ENCODE measurements around the gene CLIP1.

- no peak for TF ChIP-seq CTCF (conservative IDR thresholded peaks at IDR 0.05; ENCODE audit: low read length)
- no peak for TF ChIP-seq EZH2phosphoT487 (IDR thresholded peaks at IDR 0.05; ENCODE audit: borderline replicate concordance, low read depth, low read length)
These were observed 30.1 kb downstream of the CLIP1 start for GRCh38 chr12:122392411-122392810.
